ENCODE data around the gene KRTAP4-7. TPM values are rescaled to one million over a fixed set of nuclear protein-coding genes. Genes with fewer than 3 reads are reported as not detected.

Gene KRTAP4-7
- total RNA-seq, 4 donors from 2014 or later, result not detected

DNA sequence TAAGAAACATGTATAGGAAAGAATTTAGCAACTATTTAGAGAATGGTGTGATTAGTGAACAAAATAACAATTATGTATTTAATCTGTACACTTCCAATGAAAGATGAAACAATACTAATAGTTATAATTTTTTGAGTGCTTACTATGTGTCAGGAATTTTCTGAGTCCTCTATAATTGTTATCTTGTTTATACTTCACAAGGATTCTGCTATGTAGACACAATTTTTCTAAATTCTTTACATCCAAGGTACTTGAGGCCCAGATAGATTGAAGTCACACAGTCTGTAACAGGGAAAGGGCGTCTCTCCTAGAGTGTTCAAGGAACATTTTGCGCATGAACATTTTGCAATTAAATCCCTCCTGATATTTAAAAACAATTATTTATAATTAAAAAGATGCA lies 41.1 kb downstream of the KRTAP4-7 start:
- TF ChIP-seq, protein P1, sequence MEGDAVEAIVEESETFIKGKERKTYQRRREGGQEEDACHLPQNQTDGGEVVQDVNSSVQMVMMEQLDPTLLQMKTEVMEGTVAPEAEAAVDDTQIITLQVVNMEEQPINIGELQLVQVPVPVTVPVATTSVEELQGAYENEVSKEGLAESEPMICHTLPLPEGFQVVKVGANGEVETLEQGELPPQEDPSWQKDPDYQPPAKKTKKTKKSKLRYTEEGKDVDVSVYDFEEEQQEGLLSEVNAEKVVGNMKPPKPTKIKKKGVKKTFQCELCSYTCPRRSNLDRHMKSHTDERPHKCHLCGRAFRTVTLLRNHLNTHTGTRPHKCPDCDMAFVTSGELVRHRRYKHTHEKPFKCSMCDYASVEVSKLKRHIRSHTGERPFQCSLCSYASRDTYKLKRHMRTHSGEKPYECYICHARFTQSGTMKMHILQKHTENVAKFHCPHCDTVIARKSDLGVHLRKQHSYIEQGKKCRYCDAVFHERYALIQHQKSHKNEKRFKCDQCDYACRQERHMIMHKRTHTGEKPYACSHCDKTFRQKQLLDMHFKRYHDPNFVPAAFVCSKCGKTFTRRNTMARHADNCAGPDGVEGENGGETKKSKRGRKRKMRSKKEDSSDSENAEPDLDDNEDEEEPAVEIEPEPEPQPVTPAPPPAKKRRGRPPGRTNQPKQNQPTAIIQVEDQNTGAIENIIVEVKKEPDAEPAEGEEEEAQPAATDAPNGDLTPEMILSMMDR (IDR thresholded peaks at IDR 0.05), result no peak
- TF ChIP-seq POLR2A (IDR thresholded peaks at IDR 0.05), result no peak
- no peaks in the 10 kb centered on the region for H3K36me3 ChIP-seq
- no peak overlapping the region for H3K27ac ChIP-seq
- no peak overlapping the region for H3K4me3 ChIP-seq
- H3K4me1 ChIP-seq, result no peaks in the 10 kb centered on the region
- no peaks in the 10 kb centered on the region for H3K9me3 ChIP-seq
- H3K27me3 ChIP-seq, result no peaks in the 10 kb centered on the region
- no peak for DNase-seq

DNA sequence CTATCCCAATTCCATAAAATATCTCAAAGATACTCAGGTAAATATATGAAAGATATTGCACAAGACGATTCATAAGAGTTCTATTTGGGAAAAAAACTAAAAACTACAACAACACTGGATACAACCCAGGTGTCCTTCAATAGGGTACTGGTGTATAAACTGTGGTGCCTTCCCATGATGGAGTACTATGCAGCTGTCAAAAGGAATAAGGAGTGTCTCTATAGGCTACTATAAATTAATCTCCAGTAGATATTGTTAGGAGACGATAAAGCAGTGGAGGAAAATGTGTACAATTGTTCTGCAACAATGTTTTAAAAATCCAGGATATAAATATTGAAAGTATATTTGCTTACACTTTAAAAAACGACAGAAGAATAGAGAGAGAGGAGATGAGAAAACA lies 42.5 kb downstream of the KRTAP4-7 start:
- H3K36me3 ChIP-seq, result no peaks in the 10 kb centered on the region
- no peak overlapping the region for H3K27ac ChIP-seq
- TF ChIP-seq, protein P1 (IDR thresholded peaks at IDR 0.05), result no peak
- no peak for TF ChIP-seq POLR2A (IDR thresholded peaks at IDR 0.05)
- H3K9me3 ChIP-seq, result no peaks in the 10 kb centered on the region
- H3K27me3 ChIP-seq, result no peaks in the 10 kb centered on the region
- no peak overlapping the region for H3K4me3 ChIP-seq
- H3K4me1 ChIP-seq, result no peaks in the 10 kb centered on the region
- DNase-seq, result no peak

DNA sequence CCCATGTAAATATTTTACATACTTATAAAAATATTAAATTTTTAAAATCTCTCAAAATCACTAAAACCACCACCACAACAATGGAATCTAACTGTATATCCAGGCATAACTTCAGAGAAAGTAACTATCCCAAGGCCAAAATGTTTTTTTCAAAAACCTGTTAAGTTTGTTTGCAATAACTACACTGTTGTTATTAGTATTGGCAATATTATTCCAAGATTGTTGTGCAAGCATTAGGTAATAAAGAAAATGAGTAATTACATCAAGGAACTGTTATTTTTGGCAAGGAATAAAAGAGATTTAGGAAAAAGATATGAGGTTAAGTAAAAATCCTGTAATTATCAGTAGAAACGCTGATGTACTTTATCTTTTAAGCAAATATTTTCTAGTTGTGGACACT lies 43.4 kb downstream of the KRTAP4-7 start:
- Histone ChIP-seq H3K9me3 (no peaks in the 10 kb centered on the region), H3K27ac (no peak overlapping the region), H3K4me3 (no peak overlapping the region), H3K36me3 (no peaks in the 10 kb centered on the region), H3K4me1 (no peaks in the 10 kb centered on the region), H3K27me3 (no peaks in the 10 kb centered on the region)
- no peak for TF ChIP-seq POLR2A (IDR thresholded peaks at IDR 0.05)
- TF ChIP-seq, protein P1 (IDR thresholded peaks at IDR 0.05), result no peak
- DNase-seq, result no peak

DNA sequence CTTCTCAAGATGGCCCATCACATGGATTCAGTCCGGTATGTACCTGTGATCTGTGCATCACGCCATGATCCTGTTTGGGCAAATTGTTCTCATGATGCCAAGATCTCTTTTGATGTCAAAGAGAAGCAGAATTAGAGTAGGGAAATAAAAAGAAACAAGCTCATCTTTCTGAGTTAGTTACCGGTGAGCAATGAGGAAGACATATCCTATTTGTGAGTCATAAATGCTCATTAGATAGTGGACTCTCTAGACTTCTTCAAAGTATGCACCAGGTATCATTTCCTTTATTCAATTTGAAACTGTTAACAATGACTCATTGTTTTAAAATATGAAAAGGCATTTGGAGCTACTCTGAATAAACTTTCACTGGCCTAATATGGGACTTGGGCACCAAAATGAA lies 48.0 kb downstream of the KRTAP4-7 start:
- H3K27ac ChIP-seq, result no peak overlapping the region
- DNase-seq, result no peak
- H3K27me3 ChIP-seq, result no peaks in the 10 kb centered on the region
- no peaks in the 10 kb centered on the region for H3K36me3 ChIP-seq
- no peaks in the 10 kb centered on the region for H3K9me3 ChIP-seq
- H3K4me1 ChIP-seq, result no peaks in the 10 kb centered on the region
- TF ChIP-seq, protein P1 (IDR thresholded peaks at IDR 0.05), result no peak
- TF ChIP-seq POLR2A (IDR thresholded peaks at IDR 0.05), result no peak
- H3K4me3 ChIP-seq, result no peak overlapping the region

DNA sequence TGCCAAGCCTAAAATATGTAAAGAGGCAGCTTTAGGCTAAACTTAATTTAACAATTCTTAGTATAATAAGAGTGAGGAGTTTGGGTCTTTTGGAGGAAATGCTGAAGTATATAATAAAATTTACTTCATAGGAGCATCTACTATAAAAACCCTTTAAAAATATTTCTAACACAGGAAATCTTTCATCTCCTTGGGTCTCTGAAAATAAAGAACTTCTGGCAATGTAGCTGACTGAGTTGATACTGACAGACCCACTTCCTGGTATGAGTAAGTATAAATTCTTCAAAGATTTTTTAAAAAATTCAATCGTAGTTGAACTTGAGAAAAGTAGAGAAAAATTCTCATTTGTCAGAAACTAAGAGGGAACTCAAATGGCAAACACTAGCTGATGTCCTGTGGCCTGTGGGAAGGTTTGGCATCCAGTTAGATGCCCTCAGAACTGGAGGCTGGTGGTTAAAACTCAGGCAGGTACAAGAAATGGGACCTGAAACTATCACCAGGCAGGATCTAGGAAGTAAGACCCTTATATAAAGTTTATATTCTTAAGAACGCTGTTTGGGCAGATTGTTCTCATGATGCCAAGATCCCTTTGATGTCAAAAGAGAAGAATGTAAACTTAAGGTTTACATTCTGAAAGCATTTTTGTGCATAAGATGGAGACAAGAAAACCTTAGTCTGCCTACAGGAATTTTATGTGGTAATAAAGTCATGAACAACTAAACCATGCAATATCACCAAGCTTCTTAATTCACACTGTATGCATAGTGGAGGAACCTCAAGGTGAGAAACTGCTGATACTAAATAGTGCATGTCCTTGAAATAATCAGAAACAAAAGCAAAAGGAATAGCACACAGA lies 50.2 kb downstream of the KRTAP4-7 start:
- DNase-seq, result no peak
- H3K27me3 ChIP-seq, result no peaks in the 10 kb centered on the region
- no peak overlapping the region for H3K4me3 ChIP-seq
- no peaks in the 10 kb centered on the region for H3K4me1 ChIP-seq
- H3K36me3 ChIP-seq, result no peaks in the 10 kb centered on the region
- TF ChIP-seq, protein P1 (IDR thresholded peaks at IDR 0.05), result no peak
- no peak for TF ChIP-seq POLR2A (IDR thresholded peaks at IDR 0.05)
- no peak overlapping the region for H3K27ac ChIP-seq
- H3K9me3 ChIP-seq, result no peaks in the 10 kb centered on the region

Other genes with a start within 250 kb of the KRTAP4-7 start
- 10 to 100 TPM in 1 of 4 donors, 1 to 10 TPM in 2, not detected in 1; 4.9 to 18.2 (median 9.1) TPM for gene KRT12, start 216.9 kb upstream of the KRTAP4-7 start, total RNA-seq
- gene KRT20, start 198.9 kb upstream of the KRTAP4-7 start, total RNA-seq, result 100 to 1,000 TPM; 111 to 978 (median 820) TPM
- 1 to 10 TPM in 2 of 4 donors, not detected in 2; 1.1 to 2.5 TPM for gene KRT23, start 146.5 kb upstream of the KRTAP4-7 start, total RNA-seq
- gene KRT39, start 117.2 kb upstream of the KRTAP4-7 start, total RNA-seq, result not detected
- 1 to 10 TPM in 1 of 4 donors, under 1 TPM in 2, not detected in 1; 0.88 to 1.0 (median 0.94) TPM for gene KRT40, start 99.8 kb upstream of the KRTAP4-7 start, total RNA-seq
- not detected for gene KRTAP3-3, start 90.0 kb upstream of the KRTAP4-7 start, total RNA-seq
- gene KRTAP3-2, start 84.2 kb upstream of the KRTAP4-7 start, total RNA-seq, result not detected
- not detected for gene KRTAP3-1, start 75.0 kb upstream of the KRTAP4-7 start, total RNA-seq
- gene KRTAP1-5, start 56.9 kb upstream of the KRTAP4-7 start, total RNA-seq, result not detected
- not detected for gene KRTAP1-4, start 54.0 kb upstream of the KRTAP4-7 start, total RNA-seq
- not detected for gene KRTAP1-3, start 49.3 kb upstream of the KRTAP4-7 start, total RNA-seq
- not detected for gene KRTAP1-1, start 42.7 kb upstream of the KRTAP4-7 start, total RNA-seq
- gene KRTAP2-1, start 36.8 kb upstream of the KRTAP4-7 start, total RNA-seq, result not detected
- gene KRTAP2-2, start 28.9 kb upstream of the KRTAP4-7 start, total RNA-seq, result not detected
- not detected for gene KRTAP2-3, start 24.0 kb upstream of the KRTAP4-7 start, total RNA-seq
- not detected for gene KRTAP2-4, start 18.3 kb upstream of the KRTAP4-7 start, total RNA-seq
- not detected for gene KRTAP4-8, start 14.0 kb downstream of the KRTAP4-7 start, total RNA-seq
- not detected for gene KRTAP4-16, start 18.1 kb downstream of the KRTAP4-7 start, total RNA-seq
- not detected for gene KRTAP4-9, start 21.2 kb downstream of the KRTAP4-7 start, total RNA-seq
- gene KRTAP4-11, start 34.2 kb downstream of the KRTAP4-7 start, total RNA-seq, result not detected
- gene KRTAP4-12, start 40.0 kb downstream of the KRTAP4-7 start, total RNA-seq, result not detected
- not detected for gene KRTAP4-6, start 56.4 kb downstream of the KRTAP4-7 start, total RNA-seq
- not detected for gene KRTAP4-5, start 65.7 kb downstream of the KRTAP4-7 start, total RNA-seq
- not detected for gene KRTAP4-4, start 76.6 kb downstream of the KRTAP4-7 start, total RNA-seq
- not detected for gene KRTAP4-3, start 84.1 kb downstream of the KRTAP4-7 start, total RNA-seq
- gene KRTAP4-2, start 94.1 kb downstream of the KRTAP4-7 start, total RNA-seq, result not detected
- gene KRTAP4-1, start 100.8 kb downstream of the KRTAP4-7 start, total RNA-seq, result not detected
- not detected for gene KRTAP9-1, start 105.7 kb downstream of the KRTAP4-7 start, total RNA-seq
- gene KRTAP9-2, start 142.5 kb downstream of the KRTAP4-7 start, total RNA-seq, result not detected
- not detected for gene KRTAP9-3, start 148.3 kb downstream of the KRTAP4-7 start, total RNA-seq
- gene KRTAP9-8, start 153.8 kb downstream of the KRTAP4-7 start, total RNA-seq, result not detected
- not detected for gene KRTAP9-4, start 165.5 kb downstream of the KRTAP4-7 start, total RNA-seq
- gene KRTAP9-9, start 171.2 kb downstream of the KRTAP4-7 start, total RNA-seq, result not detected
- not detected for gene KRTAP9-6, start 181.2 kb downstream of the KRTAP4-7 start, total RNA-seq
- gene KRTAP9-7, start 191.5 kb downstream of the KRTAP4-7 start, total RNA-seq, result not detected
- not detected for gene KRTAP29-1, start 218.7 kb downstream of the KRTAP4-7 start, total RNA-seq
- not detected for gene KRTAP16-1, start 225.2 kb downstream of the KRTAP4-7 start, total RNA-seq
- not detected for gene KRTAP17-1, start 231.6 kb downstream of the KRTAP4-7 start, total RNA-seq